GM18873 (cell line): ENCODE measurements around the gene CALY.
"Not testable (repeated sequence)": the region's sequence is repeated elsewhere in the genome, so short reads cannot be mapped to it uniquely, and the experiment has no call there.

Experiments used
- ATAC-seq: cut with Tn5 transposase; IDR thresholded peaks from one replicate; pipeline ENCODE4 v1.9.1; 2021; ENCODE audit warnings: mild to moderate bottlenecking, moderate library complexity, moderate number of reproducible peaks; ENCODE audit not compliant: unreplicated experiment, low FRiP score

Gene CALY

DNA sequence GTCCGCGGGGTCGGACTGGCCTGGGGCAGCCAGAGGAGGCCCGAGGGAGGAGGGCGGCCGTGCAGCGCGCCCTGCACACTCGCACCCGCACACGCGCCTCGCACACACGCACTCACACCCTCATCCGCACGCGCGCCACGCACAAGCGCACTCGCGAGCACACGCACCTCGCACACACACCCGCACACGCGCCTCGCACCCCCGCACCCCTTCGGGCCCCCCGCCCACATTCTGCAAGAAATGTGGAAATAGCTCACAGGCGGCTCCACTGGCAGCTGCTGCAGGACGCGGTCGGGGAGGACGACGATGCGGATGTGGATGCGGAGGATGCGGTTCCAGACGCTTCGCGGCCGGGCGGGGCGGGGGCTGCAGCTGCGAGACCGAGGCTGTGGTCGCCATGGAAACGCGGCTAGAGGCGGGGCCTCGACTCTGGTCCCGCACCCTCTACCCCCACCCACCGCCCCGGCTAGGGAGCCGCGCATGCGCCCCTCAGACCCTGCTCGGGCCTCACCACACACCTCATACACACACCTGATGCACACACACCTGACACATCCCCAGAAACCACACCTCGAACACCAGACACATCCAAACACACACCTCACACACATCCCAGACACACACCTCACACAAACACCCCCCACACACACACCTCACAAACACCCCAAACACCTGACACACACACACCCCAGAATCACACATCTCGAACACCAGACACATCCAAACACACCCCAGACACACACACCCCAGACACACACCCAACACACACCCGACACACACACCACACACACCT is at the start of gene CALY:
TSS of gene CALY (minus strand) at position 320 of the 793 bp plus-strand sequence. CDS start 7,907 bp downstream, outside the sequence.
- no peak for ATAC-seq

DNA sequence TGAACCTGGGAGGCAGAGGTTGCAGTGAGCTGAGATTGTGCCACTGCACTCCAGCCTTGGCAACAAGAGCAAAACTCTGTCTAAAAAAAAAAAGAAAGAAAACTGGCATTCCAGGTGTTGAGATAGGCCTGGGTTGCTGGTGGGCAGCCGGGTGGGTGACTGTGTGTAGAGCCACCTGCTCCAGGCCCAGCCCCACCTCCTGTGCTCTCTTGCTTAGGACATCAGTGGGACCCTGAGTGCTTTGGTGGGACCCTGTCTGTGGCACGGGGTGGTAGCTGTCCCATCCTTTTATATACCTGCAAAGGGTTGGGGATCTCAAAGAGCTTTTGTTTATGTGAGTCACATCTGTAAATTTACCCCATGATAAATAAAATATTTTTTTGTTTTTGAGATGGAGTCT is 48.5 kb upstream of the CALY start:
- ATAC-seq, result no peak

DNA sequence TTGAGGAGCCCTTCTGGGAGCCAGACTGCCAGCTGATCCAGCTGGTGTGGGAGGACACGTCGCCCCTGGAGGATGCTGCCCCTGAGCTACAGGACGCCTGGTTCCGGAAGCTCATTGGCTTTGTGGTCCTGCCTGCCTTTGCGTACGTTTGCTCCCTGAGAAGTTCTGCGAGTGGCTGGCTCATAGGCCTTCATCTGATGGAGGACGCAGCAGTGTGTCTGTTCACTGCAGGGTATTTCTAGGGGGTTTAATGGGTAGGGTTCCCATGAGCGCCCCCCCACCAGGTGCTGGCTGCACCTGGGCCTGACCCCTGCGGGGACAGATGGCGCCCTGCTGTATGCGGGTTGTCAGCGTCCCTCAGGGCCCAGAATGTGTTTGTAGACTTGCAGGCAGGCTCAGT is 47.4 kb upstream of the CALY start:
- ATAC-seq, result no peak

DNA sequence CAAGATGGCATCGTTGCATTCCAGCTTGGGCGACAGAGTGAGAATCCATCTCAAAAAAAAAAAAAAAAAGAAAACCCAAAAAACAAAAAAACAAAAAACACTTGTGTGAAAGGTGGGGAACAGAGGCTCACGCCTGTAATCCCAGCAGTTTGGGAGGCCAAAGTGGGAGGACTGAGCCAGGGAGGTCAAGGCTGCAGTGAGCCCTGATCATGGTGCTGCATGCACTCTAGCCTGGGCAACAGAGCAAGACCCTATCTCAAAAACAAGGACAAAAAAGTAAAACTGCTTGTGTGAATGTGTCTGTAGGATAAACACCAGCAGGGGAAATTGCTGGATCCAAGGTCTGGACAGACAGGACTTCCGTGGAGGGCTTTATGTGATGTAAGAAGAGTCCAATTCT is 46.9 kb upstream of the CALY start:
- ATAC-seq, result no peak

GRCh38 chr10:133381036-133381435 is 44.3 kb upstream of the CALY start:
- ATAC-seq, result no peak

- no peak for ATAC-seq
These were observed 43.3 kb upstream of the CALY start for GRCh38 chr10:133379801-133380666.

DNA sequence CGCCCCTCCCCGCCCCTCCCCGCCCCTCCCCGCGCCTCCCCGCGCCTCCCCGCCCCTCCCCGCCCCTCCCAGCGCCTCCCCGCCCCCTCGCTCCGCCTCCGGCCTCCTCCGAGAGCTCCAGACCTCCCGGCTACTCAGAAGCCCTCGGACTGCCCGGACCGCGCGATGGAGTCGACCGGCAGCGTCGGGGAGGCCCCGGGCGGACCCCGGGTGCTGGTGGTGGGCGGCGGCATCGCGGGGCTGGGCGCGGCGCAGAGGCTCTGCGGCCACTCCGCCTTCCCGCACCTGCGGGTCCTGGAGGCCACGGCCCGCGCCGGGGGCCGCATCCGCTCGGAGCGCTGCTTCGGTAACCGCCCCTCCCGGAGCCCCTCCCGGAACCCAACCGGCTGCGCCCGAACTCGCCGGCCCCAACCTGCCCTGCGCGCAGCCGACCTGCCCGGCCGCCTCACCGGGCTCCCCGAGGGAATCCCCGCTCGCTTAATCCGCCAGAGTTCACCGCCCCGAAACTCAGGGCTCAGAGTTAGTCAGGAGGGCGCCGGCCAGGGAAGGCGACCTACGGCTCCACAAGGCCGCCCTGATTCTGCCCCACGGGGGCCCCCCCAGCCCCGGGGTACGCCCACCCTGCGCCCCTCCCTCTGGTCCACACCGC is 42.6 kb upstream of the CALY start, which contains the start of gene PAOX:
TSS of gene PAOX (plus strand) at position 111 of the 649 bp plus-strand sequence. CDS start at position 166, 55 bp downstream.
- peak; percentile 41 for ATAC-seq

DNA sequence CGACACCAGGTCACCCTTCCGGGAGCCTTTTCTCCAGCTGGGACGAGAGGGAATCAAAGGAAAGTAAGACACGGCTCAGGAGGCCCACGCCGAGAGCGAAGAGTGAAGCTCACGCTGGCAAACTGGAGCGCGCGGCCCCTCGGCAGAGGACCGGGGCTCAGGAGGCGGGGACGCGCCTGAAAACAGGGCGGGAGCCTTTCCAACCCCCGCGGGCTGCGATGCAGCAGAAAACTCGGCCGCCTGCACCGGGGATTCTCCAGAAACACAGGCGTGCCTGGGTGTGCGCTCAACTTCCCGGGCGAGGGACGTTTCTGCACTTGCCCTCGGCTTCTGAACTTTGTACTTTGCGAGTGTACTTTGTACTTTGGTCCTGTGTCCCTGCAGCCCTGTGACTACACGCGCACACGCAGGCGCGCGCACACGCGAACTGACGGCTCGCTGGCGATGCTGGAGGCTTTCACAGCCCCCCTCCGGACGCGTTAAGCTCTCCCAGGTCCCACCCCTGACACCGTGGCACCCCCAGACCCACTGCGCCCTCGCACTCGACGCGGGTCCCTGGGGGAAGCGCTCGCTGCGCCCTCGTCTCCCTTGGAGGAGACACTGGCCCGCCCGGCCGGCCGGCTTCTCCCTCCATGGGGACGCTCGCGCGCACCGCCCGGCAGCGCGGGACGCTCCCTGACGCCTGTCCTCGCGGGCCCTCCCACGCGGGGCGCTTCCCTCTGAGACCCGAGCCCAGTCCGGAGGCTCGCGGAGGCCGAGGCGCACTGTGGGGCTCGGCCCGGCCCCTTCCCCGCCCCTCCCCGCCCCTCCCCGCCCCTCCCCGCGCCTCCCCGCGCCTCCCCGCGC is 41.8 kb upstream of the CALY start:
- ATAC-seq, result no peak

DNA sequence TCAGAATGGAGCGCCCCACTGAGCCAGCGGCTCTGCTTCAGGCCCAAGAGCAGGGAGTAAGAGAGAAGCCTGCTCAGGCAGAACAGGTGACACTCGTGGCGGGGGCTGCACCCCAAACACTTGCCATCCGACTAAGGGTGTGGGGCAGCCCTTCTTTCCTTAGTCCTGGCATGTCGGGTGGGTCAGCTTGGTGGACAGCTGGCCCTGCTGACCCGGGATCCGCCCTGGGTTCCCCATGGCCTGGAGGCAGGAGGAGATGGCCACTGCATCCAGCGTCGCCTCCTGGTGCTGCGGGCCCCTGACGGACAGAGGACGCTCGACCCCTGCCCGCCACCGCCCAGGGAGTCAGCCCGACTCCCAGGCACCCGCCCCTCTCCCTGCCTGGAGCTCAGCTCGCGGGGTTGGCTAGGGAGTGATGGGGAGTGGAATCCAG is 41.1 kb upstream of the CALY start:
- ATAC-seq, result no peak

GRCh38 chr10:133377025-133377817 is 40.5 kb upstream of the CALY start:
- no peak for ATAC-seq

DNA sequence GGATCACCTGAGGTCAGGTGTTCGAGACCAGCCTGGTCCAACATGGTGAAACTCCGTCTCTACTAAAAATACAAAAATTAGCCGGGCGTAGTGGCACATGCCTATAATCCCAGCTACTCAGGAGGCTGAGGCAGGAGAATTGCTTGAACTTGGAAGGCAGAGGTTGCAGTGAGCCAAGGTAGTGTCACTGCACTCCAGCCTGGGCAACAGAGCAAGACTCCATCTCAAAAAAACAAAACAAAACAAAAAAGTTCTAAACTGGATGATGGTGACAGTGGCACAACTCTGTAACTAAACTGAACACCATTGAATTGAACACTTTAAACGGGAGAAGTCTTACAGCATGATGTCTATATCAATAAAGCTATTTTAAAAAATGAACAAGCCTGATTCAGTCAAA is 39.5 kb upstream of the CALY start:
- ATAC-seq, result not testable (repeated sequence)

DNA sequence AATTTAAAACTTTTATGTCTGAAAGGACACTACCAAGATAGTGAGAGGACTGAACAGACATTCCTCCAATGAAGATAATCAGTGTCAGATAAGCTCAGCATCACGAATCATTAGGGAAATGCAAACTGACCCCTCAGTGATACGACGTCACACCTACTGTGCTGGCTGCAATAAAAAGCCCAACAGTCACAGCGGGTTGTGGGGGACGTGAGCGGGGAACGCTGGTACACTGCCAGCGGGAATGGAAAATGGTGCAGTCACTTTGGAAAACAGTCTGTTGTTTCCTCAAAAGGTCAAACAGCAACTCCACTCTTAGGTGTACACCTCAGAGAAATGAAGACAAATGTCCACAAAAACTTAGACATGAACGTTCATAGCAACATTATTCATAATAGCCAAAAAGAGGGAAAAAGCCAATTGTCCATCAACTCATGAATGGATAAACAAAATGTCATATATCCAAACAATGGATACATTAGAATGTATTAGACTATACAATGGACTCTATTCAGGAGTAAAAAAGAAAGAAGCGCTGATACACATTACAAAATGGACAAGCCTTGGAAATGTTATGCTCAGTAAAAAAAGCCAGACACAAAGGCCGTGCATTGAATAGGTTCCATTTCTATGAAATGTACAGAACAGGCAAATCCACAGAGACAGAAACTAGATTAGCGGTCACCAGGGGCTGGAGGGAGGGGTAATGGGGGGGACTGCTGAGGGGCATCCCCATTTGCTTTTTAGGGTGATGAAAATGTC is 38.8 kb upstream of the CALY start:
- ATAC-seq, result no peak

DNA sequence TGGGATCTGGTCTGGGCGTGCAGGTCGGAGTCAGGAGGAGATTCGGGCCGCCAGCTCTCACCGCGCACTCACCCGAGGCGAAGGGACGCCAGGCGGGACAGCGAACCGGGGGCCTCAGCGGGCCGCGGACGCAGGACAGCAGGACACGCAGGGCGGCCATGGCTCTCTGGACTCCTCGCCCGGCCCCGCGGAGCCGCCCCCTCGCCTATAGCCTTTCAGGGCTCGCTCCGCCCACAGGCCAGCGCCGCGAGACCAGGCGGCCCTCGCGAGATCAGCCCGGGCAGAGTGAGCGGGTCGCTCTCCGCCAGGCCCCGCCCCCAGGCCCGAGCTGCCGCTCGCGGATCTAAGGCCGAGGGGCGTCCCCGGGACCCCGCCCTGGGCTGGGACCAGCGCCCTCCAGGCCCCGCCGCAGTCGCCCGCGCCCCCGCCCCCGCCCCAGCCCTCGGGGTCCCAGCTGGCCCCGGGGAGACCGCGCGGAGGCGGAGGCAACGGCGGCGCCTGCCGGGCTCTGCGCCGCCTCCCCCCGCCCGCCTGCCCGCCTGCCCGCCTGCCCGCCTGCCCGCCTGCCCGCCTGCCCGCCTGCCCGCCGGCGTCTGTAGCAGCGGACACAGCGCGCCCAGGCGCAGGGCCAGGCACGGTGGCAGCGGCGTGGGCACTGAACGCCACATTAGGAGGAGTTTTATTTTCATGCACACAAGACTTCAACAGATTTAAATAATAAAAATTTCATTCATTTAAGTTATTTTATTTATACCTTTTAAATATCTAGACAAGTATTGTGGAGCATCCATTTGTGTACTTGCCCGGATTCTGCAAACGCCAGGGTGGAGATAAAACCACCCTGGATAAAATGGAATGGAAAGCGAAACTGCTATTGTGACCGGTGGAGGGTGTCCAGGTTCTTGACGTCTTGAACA is 36.7 kb upstream of the CALY start, which contains the start of gene ECHS1:
TSS of gene ECHS1 (minus strand) at position 181 of the 917 bp plus-strand sequence. CDS start at position 160, 21 bp downstream.
- ATAC-seq, result peak; percentile 79

GRCh38 chr10:133372507-133372906 is 35.8 kb upstream of the CALY start:
- ATAC-seq, result no peak

- ATAC-seq, result no peak
These were observed 33.5 kb upstream of the CALY start for GRCh38 chr10:133370030-133370786.

DNA sequence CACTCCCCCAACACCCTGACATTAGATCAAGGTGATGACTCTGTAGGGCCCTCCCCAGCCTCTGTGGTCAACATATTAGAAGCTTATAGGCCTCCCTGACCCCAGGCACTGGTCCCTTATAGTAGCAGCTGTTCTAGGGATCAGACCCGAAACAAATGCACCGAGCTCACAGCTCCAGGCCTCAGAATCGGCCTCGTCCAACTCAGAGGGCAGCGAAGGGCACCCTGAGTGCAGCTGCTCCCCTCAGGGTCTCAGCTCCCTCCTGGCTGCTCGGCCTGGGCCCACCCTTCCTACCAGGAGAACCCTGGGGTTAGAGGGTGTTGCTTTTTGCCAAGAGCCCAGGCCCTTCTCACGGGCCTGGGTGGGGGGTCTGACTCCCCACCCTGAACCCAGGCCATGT is 31.5 kb upstream of the CALY start:
- no peak for ATAC-seq

DNA sequence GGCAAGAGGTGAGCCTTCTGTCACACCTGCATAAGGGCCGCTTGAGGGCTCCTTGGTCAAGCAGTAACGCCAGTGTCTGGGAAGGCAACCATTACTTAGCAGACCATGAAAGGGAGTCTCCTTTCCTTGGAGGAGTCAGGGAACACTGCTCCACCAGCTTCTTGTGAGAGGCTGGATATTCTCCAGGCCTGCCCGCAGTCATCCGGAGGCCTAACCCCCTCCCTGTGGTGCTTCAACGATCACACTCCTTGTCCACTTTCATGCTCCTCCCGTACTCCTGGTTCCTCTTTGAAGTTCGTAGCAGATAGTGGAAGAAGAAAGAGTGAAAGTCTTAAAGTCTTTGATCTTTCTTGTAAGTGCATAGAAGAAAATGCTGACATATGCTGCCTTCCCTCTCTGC is 30.8 kb upstream of the CALY start:
- not testable (repeated sequence) for ATAC-seq
